Measurements from ENCODE around the gene GMCL2. TPM values are rescaled to one million over a fixed set of nuclear protein-coding genes. Genes with fewer than 3 reads are reported as not detected.
A peak's percentile ranks its signal among the peaks of the same experiment; 100 is the strongest.

Gene GMCL2
- total and polyA plus RNA-seq, 2 experiments from 2014 or later, result 0.07 TPM; not detected in 1

DNA sequence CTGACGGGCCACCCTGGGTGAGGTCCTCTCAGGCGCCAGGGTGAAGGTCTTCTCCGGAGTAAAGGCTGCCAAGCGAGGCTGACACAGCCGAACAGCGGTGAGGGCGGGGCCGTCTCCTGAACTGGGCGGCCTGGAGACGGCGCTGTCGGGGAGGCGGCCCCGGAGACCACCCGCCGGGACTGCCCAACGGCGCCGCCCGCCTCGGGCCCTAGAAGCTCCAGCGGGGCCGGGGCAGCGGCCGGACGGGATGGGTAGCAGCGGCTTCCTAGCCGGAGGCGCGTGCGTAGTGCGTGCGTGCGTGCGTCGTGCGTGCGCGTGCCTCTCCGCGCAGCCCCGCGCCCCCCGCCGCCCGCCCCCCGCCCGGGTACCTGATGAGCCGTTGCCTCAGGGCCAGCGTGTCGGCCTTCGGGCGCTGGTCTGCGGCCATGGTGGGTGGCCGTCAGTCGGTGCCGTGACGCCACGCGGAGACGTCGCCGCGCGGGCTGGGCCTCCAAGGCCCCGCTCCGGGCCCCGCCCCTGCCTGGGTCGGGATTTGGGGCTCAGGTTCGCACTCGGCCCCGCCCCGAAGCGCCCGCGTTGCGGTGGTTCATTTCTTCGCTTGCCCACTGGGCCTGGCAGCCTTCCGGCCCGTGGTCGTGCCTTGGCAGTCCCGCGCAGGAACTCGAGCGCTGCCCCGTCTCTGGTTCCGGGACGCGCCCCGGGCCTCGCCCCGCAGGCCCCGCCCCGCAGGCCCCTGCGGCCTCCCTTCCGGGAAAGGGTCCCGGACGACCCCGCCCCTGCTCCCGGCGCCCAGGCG is 45.2 kb upstream of the GMCL2 start, which contains the start of gene PHYKPL (continued):
- TF ChIP-seq, protein P1, sequence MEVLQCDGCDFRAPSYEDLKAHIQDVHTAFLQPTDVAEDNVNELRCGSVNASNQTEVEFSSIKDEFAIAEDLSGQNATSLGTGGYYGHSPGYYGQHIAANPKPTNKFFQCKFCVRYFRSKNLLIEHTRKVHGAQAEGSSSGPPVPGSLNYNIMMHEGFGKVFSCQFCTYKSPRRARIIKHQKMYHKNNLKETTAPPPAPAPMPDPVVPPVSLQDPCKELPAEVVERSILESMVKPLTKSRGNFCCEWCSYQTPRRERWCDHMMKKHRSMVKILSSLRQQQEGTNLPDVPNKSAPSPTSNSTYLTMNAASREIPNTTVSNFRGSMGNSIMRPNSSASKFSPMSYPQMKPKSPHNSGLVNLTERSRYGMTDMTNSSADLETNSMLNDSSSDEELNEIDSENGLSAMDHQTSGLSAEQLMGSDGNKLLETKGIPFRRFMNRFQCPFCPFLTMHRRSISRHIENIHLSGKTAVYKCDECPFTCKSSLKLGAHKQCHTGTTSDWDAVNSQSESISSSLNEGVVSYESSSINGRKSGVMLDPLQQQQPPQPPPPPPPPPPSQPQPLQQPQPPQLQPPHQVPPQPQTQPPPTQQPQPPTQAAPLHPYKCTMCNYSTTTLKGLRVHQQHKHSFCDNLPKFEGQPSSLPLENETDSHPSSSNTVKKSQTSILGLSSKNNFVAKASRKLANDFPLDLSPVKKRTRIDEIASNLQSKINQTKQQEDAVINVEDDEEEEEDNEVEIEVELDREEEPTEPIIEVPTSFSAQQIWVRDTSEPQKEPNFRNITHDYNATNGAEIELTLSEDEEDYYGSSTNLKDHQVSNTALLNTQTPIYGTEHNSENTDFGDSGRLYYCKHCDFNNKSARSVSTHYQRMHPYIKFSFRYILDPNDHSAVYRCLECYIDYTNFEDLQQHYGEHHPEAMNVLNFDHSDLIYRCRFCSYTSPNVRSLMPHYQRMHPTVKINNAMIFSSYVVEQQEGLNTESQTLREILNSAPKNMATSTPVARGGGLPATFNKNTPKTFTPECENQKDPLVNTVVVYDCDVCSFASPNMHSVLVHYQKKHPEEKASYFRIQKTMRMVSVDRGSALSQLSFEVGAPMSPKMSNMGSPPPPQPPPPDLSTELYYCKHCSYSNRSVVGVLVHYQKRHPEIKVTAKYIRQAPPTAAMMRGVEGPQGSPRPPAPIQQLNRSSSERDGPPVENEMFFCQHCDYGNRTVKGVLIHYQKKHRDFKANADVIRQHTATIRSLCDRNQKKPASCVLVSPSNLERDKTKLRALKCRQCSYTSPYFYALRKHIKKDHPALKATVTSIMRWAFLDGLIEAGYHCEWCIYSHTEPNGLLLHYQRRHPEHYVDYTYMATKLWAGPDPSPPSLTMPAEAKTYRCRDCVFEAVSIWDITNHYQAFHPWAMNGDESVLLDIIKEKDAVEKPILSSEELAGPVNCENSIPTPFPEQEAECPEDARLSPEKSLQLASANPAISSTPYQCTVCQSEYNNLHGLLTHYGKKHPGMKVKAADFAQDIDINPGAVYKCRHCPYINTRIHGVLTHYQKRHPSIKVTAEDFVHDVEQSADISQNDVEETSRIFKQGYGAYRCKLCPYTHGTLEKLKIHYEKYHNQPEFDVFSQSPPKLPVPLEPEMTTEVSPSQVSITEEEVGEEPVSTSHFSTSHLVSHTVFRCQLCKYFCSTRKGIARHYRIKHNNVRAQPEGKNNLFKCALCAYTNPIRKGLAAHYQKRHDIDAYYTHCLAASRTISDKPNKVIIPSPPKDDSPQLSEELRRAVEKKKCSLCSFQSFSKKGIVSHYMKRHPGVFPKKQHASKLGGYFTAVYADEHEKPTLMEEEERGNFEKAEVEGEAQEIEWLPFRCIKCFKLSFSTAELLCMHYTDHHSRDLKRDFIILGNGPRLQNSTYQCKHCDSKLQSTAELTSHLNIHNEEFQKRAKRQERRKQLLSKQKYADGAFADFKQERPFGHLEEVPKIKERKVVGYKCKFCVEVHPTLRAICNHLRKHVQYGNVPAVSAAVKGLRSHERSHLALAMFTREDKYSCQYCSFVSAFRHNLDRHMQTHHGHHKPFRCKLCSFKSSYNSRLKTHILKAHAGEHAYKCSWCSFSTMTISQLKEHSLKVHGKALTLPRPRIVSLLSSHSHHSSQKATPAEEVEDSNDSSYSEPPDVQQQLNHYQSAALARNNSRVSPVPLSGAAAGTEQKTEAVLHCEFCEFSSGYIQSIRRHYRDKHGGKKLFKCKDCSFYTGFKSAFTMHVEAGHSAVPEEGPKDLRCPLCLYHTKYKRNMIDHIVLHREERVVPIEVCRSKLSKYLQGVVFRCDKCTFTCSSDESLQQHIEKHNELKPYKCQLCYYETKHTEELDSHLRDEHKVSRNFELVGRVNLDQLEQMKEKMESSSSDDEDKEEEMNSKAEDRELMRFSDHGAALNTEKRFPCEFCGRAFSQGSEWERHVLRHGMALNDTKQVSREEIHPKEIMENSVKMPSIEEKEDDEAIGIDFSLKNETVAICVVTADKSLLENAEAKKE (CRISPR knock-in tag; IDR thresholded peaks at IDR 0.05), result no peak

GRCh38 chr5:178231539-178232123 is 44.5 kb upstream of the GMCL2 start:
- Mint-ChIP-seq H3K27ac (peak overlapping the region; percentile 31; the same call in 1 of the 2 replicates), H3K9me3 (no peaks in the 10 kb centered on the region; the same call in 1 of the 3 replicates), H3K4me1 (peaks cover 22% of the 10 kb centered on the region), H3K27me3 (ENCODE audit: insufficient read depth, low read depth, poor library complexity) (peaks cover 25% of the 10 kb centered on the region), H3K4me3 (peak overlapping the region; percentile 84), H3K36me3 (ENCODE audit: low read depth) (peaks cover 48% of the 10 kb centered on the region)
- no peaks in the 10 kb centered on the region for H3K27me3 ChIP-seq (ENCODE audit: insufficient read depth)
- peaks cover 9% of the 10 kb centered on the region for H3K36me3 ChIP-seq (ENCODE audit: insufficient read depth)
- DNase-seq (ENCODE audit: low spot score) (no peak), ATAC-seq (peak; percentile 3; the same call in 2 of the 3 replicates)
- 0 out of 2 replicates have a peak overlapping the region, but pooled peaks have one; percentile 19 for H3K27ac ChIP-seq (ENCODE audit: low read depth)
- peaks cover 13% of the 10 kb centered on the region for H3F3A ChIP-seq (replicated peaks; ENCODE audit: low read depth)
- peak overlapping the region; percentile 76 for H2AFZ ChIP-seq
- H3K4me1 ChIP-seq (ENCODE audit: insufficient read depth), result peaks cover 9% of the 10 kb centered on the region; the same call in 1 of the 2 replicates
- peak overlapping the region; percentile 96 for H3K4me2 ChIP-seq
- H3K79me2 ChIP-seq (replicated peaks; ENCODE audit: insufficient read depth), result peaks cover 13% of the 10 kb centered on the region; the same call in 1 of the 2 replicates
- no peaks in the 10 kb centered on the region for H4K20me1 ChIP-seq (replicated peaks; ENCODE audit: insufficient read depth)
- H3K4me3 ChIP-seq, result peak overlapping the region; percentile 83
- H3K9me2 ChIP-seq (ENCODE audit: insufficient read depth), result no peaks in the 10 kb centered on the region
- TF ChIP-seq EZH2phosphoT487 (IDR thresholded peaks at IDR 0.05; ENCODE audit: unreplicated experiment) (no peak), EZH2 (IDR thresholded peaks at IDR 0.05; ENCODE audit: low read depth, unreplicated experiment) (no peak), NANOG (IDR thresholded peaks at IDR 0.05; ENCODE audit: borderline replicate concordance) (no peak)
- TF ChIP-seq, protein P2, sequence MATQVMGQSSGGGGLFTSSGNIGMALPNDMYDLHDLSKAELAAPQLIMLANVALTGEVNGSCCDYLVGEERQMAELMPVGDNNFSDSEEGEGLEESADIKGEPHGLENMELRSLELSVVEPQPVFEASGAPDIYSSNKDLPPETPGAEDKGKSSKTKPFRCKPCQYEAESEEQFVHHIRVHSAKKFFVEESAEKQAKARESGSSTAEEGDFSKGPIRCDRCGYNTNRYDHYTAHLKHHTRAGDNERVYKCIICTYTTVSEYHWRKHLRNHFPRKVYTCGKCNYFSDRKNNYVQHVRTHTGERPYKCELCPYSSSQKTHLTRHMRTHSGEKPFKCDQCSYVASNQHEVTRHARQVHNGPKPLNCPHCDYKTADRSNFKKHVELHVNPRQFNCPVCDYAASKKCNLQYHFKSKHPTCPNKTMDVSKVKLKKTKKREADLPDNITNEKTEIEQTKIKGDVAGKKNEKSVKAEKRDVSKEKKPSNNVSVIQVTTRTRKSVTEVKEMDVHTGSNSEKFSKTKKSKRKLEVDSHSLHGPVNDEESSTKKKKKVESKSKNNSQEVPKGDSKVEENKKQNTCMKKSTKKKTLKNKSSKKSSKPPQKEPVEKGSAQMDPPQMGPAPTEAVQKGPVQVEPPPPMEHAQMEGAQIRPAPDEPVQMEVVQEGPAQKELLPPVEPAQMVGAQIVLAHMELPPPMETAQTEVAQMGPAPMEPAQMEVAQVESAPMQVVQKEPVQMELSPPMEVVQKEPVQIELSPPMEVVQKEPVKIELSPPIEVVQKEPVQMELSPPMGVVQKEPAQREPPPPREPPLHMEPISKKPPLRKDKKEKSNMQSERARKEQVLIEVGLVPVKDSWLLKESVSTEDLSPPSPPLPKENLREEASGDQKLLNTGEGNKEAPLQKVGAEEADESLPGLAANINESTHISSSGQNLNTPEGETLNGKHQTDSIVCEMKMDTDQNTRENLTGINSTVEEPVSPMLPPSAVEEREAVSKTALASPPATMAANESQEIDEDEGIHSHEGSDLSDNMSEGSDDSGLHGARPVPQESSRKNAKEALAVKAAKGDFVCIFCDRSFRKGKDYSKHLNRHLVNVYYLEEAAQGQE (IDR thresholded peaks at IDR 0.05; ENCODE audit: unreplicated experiment), result no peak

All from GM23338 (cell line).